Measurements from ENCODE around the gene PRSS36. TPM values are rescaled to one million over a fixed set of nuclear protein-coding genes. Genes with fewer than 3 reads are reported as not detected.

Gene PRSS36
- total RNA-seq, 1 experiment from 2014 or later = not detected

DNA sequence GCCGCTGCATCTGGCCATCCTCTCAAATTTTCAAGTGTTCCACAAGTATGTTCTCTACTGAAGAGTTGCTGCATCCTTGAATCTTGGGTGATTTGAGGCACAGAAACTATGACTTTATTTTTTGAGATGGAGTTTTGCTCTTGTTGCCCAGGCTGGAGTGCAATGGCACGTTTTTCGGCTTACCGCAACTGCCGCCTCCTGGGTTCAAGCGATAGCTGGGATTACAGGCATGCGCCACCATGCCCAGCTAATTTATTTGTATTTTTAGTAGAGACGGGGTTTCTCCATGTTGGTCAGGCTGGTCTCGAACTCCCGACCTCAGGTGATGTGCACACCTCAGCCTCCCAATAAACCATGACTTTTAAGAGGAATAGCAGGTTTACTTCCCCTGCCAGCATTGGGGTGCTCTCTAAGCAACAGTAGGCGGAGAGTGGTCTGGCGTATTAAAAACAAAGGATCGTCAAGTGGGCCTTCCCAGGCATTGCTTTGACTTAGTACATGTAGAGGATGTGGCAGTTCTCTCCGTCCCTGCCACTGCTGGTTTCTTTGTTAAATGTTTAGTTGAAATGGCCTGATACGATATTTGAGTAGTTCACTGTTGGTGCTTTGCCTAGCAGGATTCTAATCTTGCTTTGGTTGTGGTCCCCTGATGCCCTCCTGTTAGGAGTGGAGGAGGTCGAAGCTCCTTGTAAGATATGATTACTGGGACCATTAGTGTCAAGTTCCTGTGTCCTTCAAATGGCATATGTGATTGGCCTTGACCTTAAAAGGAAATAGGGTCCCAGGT, 43.2 kb upstream of the PRSS36 start:
- H3K9me2 ChIP-seq (replicated peaks; ENCODE audit: insufficient read depth, low read length) = no peaks in the 10 kb centered on the region
- H3K9me3 ChIP-seq (ENCODE audit: low read length) = no peaks in the 10 kb centered on the region
- H3K9ac ChIP-seq (ENCODE audit: low read length) = no peak overlapping the region
- peaks cover 40% of the 10 kb centered on the region for H4K20me1 ChIP-seq (ENCODE audit: insufficient read depth, low read depth, low read length)
- no peak overlapping the region for H2AFZ ChIP-seq (ENCODE audit: low read length)
- H3K27me3 ChIP-seq (ENCODE audit: low read length) = no peaks in the 10 kb centered on the region
- H3K4me1 ChIP-seq (ENCODE audit: low read length) = no peaks in the 10 kb centered on the region
- H3K79me2 ChIP-seq (ENCODE audit: low read length) = 0 out of 2 replicates have a peak, but pooled peaks cover 3% of the 10 kb centered on the region
- no peak overlapping the region for H3K4me3 ChIP-seq (ENCODE audit: low read length)
- H3K27ac ChIP-seq (ENCODE audit: low read length) = no peak overlapping the region
- H3K4me2 ChIP-seq (ENCODE audit: low read depth, low read length, poor library complexity, severe bottlenecking) = no peak overlapping the region
- peaks cover 77% of the 10 kb centered on the region for H3K36me3 ChIP-seq (ENCODE audit: insufficient read depth, low read length)
- no peak for DNase-seq

GRCh38 chr16:31191697-31192428, 42.0 kb upstream of the PRSS36 start:
- Histone ChIP-seq H3K9ac (ENCODE audit: low read length) (no peak overlapping the region), H3K27me3 (ENCODE audit: low read length) (no peaks in the 10 kb centered on the region), H3K4me2 (ENCODE audit: low read depth, low read length, poor library complexity, severe bottlenecking) (no peak overlapping the region), H3K9me3 (ENCODE audit: low read length) (no peaks in the 10 kb centered on the region), H2AFZ (ENCODE audit: low read length) (no peak overlapping the region), H3K79me2 (ENCODE audit: low read length) (peaks cover 13% of the 10 kb centered on the region), H3K36me3 (ENCODE audit: insufficient read depth, low read length) (peaks cover 89% of the 10 kb centered on the region), H3K9me2 (replicated peaks; ENCODE audit: insufficient read depth, low read length) (no peaks in the 10 kb centered on the region), H3K4me1 (ENCODE audit: low read length) (no peaks in the 10 kb centered on the region), H3K4me3 (ENCODE audit: low read length) (no peak overlapping the region), H3K27ac (ENCODE audit: low read length) (no peak overlapping the region), H4K20me1 (ENCODE audit: insufficient read depth, low read depth, low read length) (peaks cover 50% of the 10 kb centered on the region)
- DNase-seq = no peak

DNA sequence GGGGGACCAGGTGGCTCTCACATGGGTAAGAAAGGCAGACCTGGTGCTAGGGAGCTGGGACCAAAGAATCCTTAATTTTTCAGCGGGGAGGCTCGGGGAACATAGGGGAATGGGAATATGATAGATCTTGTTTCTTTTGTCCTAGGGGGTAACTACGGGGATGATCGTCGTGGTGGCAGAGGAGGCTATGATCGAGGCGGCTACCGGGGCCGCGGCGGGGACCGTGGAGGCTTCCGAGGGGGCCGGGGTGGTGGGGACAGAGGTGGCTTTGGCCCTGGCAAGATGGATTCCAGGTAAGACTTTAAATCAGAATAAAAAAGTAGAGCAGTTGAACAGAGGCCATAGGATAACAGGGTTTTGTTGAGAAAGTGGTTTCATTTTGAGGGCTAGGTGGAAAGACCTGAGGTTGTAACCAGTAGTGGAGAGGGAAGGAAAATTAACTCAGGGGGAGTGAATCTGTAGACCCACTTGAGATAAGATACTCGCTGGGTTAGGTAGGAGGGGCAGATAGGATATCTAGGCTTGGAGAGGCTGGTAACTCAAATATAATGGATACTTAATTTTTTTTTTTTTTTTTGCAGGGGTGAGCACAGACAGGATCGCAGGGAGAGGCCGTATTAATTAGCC, 41.1 kb upstream of the PRSS36 start:
- H3K4me1 ChIP-seq (ENCODE audit: low read length) = no peaks in the 10 kb centered on the region
- no peak overlapping the region for H3K4me3 ChIP-seq (ENCODE audit: low read length)
- H3K4me2 ChIP-seq (ENCODE audit: low read depth, low read length, poor library complexity, severe bottlenecking) = no peak overlapping the region
- H3K27ac ChIP-seq (ENCODE audit: low read length) = no peak overlapping the region
- H3K36me3 ChIP-seq (ENCODE audit: insufficient read depth, low read length) = peaks cover 98% of the 10 kb centered on the region
- H3K9ac ChIP-seq (ENCODE audit: low read length) = no peak overlapping the region
- no peak overlapping the region for H2AFZ ChIP-seq (ENCODE audit: low read length)
- H3K79me2 ChIP-seq (ENCODE audit: low read length) = peaks cover 22% of the 10 kb centered on the region
- peaks cover 59% of the 10 kb centered on the region for H4K20me1 ChIP-seq (ENCODE audit: insufficient read depth, low read depth, low read length)
- H3K9me3 ChIP-seq (ENCODE audit: low read length) = no peaks in the 10 kb centered on the region
- no peaks in the 10 kb centered on the region for H3K9me2 ChIP-seq (replicated peaks; ENCODE audit: insufficient read depth, low read length)
- no peak for DNase-seq
- no peaks in the 10 kb centered on the region for H3K27me3 ChIP-seq (ENCODE audit: low read length)

GRCh38 chr16:31190061-31190460, 40.2 kb upstream of the PRSS36 start:
- Histone ChIP-seq H3K9me3 (ENCODE audit: low read length) (no peaks in the 10 kb centered on the region), H3K9me2 (replicated peaks; ENCODE audit: insufficient read depth, low read length) (no peaks in the 10 kb centered on the region), H3K36me3 (ENCODE audit: insufficient read depth, low read length) (peaks cover 98% of the 10 kb centered on the region), H3K79me2 (ENCODE audit: low read length) (peaks cover 30% of the 10 kb centered on the region), H3K4me3 (ENCODE audit: low read length) (no peak overlapping the region), H3K27ac (ENCODE audit: low read length) (no peak overlapping the region), H2AFZ (ENCODE audit: low read length) (no peak overlapping the region), H4K20me1 (ENCODE audit: insufficient read depth, low read depth, low read length) (peaks cover 63% of the 10 kb centered on the region), H3K27me3 (ENCODE audit: low read length) (no peaks in the 10 kb centered on the region), H3K4me1 (ENCODE audit: low read length) (no peaks in the 10 kb centered on the region), H3K9ac (ENCODE audit: low read length) (no peak overlapping the region), H3K4me2 (ENCODE audit: low read depth, low read length, poor library complexity, severe bottlenecking) (no peak overlapping the region)
- no peak for DNase-seq

DNA sequence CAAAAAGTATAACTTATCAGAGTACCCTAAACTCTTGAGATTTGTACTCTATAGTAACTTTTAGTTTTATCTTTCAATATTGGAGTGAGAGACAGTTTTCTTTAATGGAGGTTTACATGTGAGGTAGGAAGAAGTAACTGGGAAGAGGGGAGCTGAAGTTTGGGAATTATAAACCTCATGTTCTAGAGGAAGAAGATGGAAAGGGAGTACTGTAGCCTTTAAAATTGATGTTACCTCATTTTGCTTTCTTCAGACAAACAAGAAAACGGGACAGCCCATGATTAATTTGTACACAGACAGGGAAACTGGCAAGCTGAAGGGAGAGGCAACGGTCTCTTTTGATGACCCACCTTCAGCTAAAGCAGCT, 39.5 kb upstream of the PRSS36 start:
- Histone ChIP-seq H3K4me1 (ENCODE audit: low read length) (no peaks in the 10 kb centered on the region), H3K9me3 (ENCODE audit: low read length) (no peaks in the 10 kb centered on the region), H3K9me2 (replicated peaks; ENCODE audit: insufficient read depth, low read length) (no peaks in the 10 kb centered on the region), H3K36me3 (ENCODE audit: insufficient read depth, low read length) (peaks cover 96% of the 10 kb centered on the region), H3K4me2 (ENCODE audit: low read depth, low read length, poor library complexity, severe bottlenecking) (no peak overlapping the region), H3K27ac (ENCODE audit: low read length) (no peak overlapping the region), H3K79me2 (ENCODE audit: low read length) (peaks cover 30% of the 10 kb centered on the region), H3K9ac (ENCODE audit: low read length) (no peak overlapping the region), H3K4me3 (ENCODE audit: low read length) (no peak overlapping the region), H3K27me3 (ENCODE audit: low read length) (no peaks in the 10 kb centered on the region), H2AFZ (ENCODE audit: low read length) (no peak overlapping the region), H4K20me1 (ENCODE audit: insufficient read depth, low read depth, low read length) (peaks cover 63% of the 10 kb centered on the region)
- no peak for DNase-seq

- peaks cover 94% of the 10 kb centered on the region for H3K36me3 ChIP-seq (ENCODE audit: insufficient read depth, low read length)
- H3K9ac ChIP-seq (ENCODE audit: low read length) = no peak overlapping the region
- no peak overlapping the region for H3K4me3 ChIP-seq (ENCODE audit: low read length)
- H2AFZ ChIP-seq (ENCODE audit: low read length) = no peak overlapping the region
- no peak overlapping the region for H3K4me2 ChIP-seq (ENCODE audit: low read depth, low read length, poor library complexity, severe bottlenecking)
- peaks cover 35% of the 10 kb centered on the region for H3K79me2 ChIP-seq (ENCODE audit: low read length)
- DNase-seq = no peak
- H3K4me1 ChIP-seq (ENCODE audit: low read length) = no peaks in the 10 kb centered on the region
- peaks cover 64% of the 10 kb centered on the region for H4K20me1 ChIP-seq (ENCODE audit: insufficient read depth, low read depth, low read length)
- H3K9me3 ChIP-seq (ENCODE audit: low read length) = no peaks in the 10 kb centered on the region
- H3K27ac ChIP-seq (ENCODE audit: low read length) = no peak overlapping the region
- H3K27me3 ChIP-seq (ENCODE audit: low read length) = no peaks in the 10 kb centered on the region
- no peaks in the 10 kb centered on the region for H3K9me2 ChIP-seq (replicated peaks; ENCODE audit: insufficient read depth, low read length)
Measured at GRCh38 chr16:31188450-31189411, 38.9 kb upstream of the PRSS36 start.

GRCh38 chr16:31187808-31188189, 37.9 kb upstream of the PRSS36 start:
- Histone ChIP-seq H3K79me2 (ENCODE audit: low read length) (peaks cover 45% of the 10 kb centered on the region), H3K4me3 (ENCODE audit: low read length) (no peak overlapping the region), H3K4me2 (ENCODE audit: low read depth, low read length, poor library complexity, severe bottlenecking) (no peak overlapping the region), H3K4me1 (ENCODE audit: low read length) (no peaks in the 10 kb centered on the region), H3K9ac (ENCODE audit: low read length) (no peak overlapping the region), H3K9me3 (ENCODE audit: low read length) (no peaks in the 10 kb centered on the region), H4K20me1 (ENCODE audit: insufficient read depth, low read depth, low read length) (peaks cover 69% of the 10 kb centered on the region), H3K9me2 (replicated peaks; ENCODE audit: insufficient read depth, low read length) (no peaks in the 10 kb centered on the region), H3K27ac (ENCODE audit: low read length) (no peak overlapping the region), H3K27me3 (ENCODE audit: low read length) (no peaks in the 10 kb centered on the region), H2AFZ (ENCODE audit: low read length) (no peak overlapping the region), H3K36me3 (ENCODE audit: insufficient read depth, low read length) (peaks cover 94% of the 10 kb centered on the region)
- no peak for DNase-seq
